HEK293 (cell line): ENCODE data around the gene MT1A.
A peak's percentile ranks its signal among the peaks of the same experiment; 100 is the strongest.

ENCODE experiments used
- AEBP2 ChIP-seq: fragments of 450-650 bp; formaldehyde crosslinking; IDR thresholded peaks from 2 replicates; pipeline ENCODE4 v1.5.1; 2016; ENCODE audit warnings: missing biosample characterization, missing genetic modification characterization, borderline replicate concordance
- CTCF ChIP-seq: fragments of 450-650 bp; formaldehyde crosslinking; IDR thresholded peaks from 2 replicates; pipeline ENCODE4 v1.5.1; 2016; ENCODE audit warnings: missing biosample characterization, missing genetic modification characterization
- GLIS2 ChIP-seq: fragments of 450-650 bp; formaldehyde crosslinking; IDR thresholded peaks from 2 replicates; pipeline ENCODE4 v1.5.1; 2016; ENCODE audit warnings: missing biosample characterization, missing genetic modification characterization
- PRDM1 ChIP-seq: fragments of 450-650 bp; formaldehyde crosslinking; IDR thresholded peaks from 2 replicates; pipeline ENCODE4; 2016; ENCODE audit warnings: missing biosample characterization, missing genetic modification characterization
- SP3 ChIP-seq: fragments of 450-650 bp; formaldehyde crosslinking; IDR thresholded peaks from 2 replicates; pipeline ENCODE4 v1.5.1; 2016; ENCODE audit warnings: missing biosample characterization, missing genetic modification characterization
- SP7 ChIP-seq: fragments of 450-650 bp; formaldehyde crosslinking; IDR thresholded peaks from 2 replicates; pipeline ENCODE4 v1.5.1; 2016; ENCODE audit warnings: missing biosample characterization, missing genetic modification characterization
- YY1 ChIP-seq: fragments of 450-650 bp; formaldehyde crosslinking; IDR thresholded peaks from 2 replicates; pipeline ENCODE4 v1.5.1; 2018; ENCODE audit warnings: missing biosample characterization, missing genetic modification characterization
- ZBTB20 ChIP-seq: fragments of 450-650 bp; formaldehyde crosslinking; IDR thresholded peaks from 2 replicates; pipeline ENCODE4 v1.5.1; 2016; ENCODE audit warnings: missing biosample characterization, missing genetic modification characterization
- ZBTB21 ChIP-seq: fragments of 450-650 bp; formaldehyde crosslinking; IDR thresholded peaks from 2 replicates; pipeline ENCODE4 v1.5.1; 2017; ENCODE audit warnings: missing biosample characterization, missing genetic modification characterization
- ZBTB48 ChIP-seq: fragments of 450-650 bp; formaldehyde crosslinking; IDR thresholded peaks from 2 replicates; pipeline ENCODE4 v1.5.1; 2016; ENCODE audit warnings: missing biosample characterization, missing genetic modification characterization
- ZBTB6 ChIP-seq: fragments of 450-650 bp; formaldehyde crosslinking; IDR thresholded peaks from 2 replicates; pipeline ENCODE4 v1.5.1; 2017; ENCODE audit warnings: missing biosample characterization, missing genetic modification characterization
- ZFP41 ChIP-seq: fragments of 450-650 bp; formaldehyde crosslinking; IDR thresholded peaks from 2 replicates; pipeline ENCODE4 v1.5.1; 2016; ENCODE audit warnings: missing biosample characterization, missing genetic modification characterization, borderline replicate concordance
- ZIC2 ChIP-seq: fragments of 450-650 bp; formaldehyde crosslinking; IDR thresholded peaks from 2 replicates; pipeline ENCODE4 v1.5.1; 2016; ENCODE audit warnings: missing biosample characterization, missing genetic modification characterization
- ZNF121 ChIP-seq: fragments of 450-650 bp; formaldehyde crosslinking; IDR thresholded peaks from 2 replicates; pipeline ENCODE4 v1.5.1; 2016; ENCODE audit warnings: missing biosample characterization, missing genetic modification characterization
- ZNF132 ChIP-seq: fragments of 450-650 bp; formaldehyde crosslinking; IDR thresholded peaks from 2 replicates; pipeline ENCODE4 v1.5.1; 2017; ENCODE audit warnings: missing biosample characterization, missing genetic modification characterization, borderline replicate concordance
- ZNF266 ChIP-seq: fragments of 450-650 bp; formaldehyde crosslinking; IDR thresholded peaks from 2 replicates; pipeline ENCODE4 v1.5.1; 2016; ENCODE audit warnings: missing biosample characterization, missing genetic modification characterization, low read depth
- ZNF513 ChIP-seq: fragments of 450-650 bp; IDR thresholded peaks from 2 replicates; pipeline ENCODE4 v1.5.1; 2018; ENCODE audit warnings: missing biosample characterization, missing genetic modification characterization
- ZNF561 ChIP-seq: fragments of 450-650 bp; IDR thresholded peaks from 2 replicates; pipeline ENCODE4 v1.5.1; 2018; ENCODE audit warnings: missing biosample characterization, missing genetic modification characterization, borderline replicate concordance
- ZNF580 ChIP-seq: fragments of 450-650 bp; formaldehyde crosslinking; IDR thresholded peaks from 2 replicates; pipeline ENCODE4 v1.5.1; 2016; ENCODE audit warnings: missing biosample characterization, missing genetic modification characterization
- ZNF626 ChIP-seq: fragments of 450-650 bp; sonication (Bioruptor Pico); formaldehyde crosslinking; IDR thresholded peaks from 2 replicates; pipeline ENCODE4 v1.5.1; 2018; ENCODE audit warnings: missing biosample characterization, missing genetic modification characterization, inconsistent platforms
- ZNF670 ChIP-seq: fragments of 450-650 bp; formaldehyde crosslinking; IDR thresholded peaks from 2 replicates; pipeline ENCODE4 v1.5.1; 2016; ENCODE audit warnings: missing biosample characterization, missing genetic modification characterization, low read depth
- ZNF692 ChIP-seq: fragments of 450-650 bp; formaldehyde crosslinking; IDR thresholded peaks from 2 replicates; pipeline ENCODE4 v1.5.1; 2016; ENCODE audit warnings: missing biosample characterization, missing genetic modification characterization
- ZNF768 ChIP-seq: fragments of 450-650 bp; formaldehyde crosslinking; IDR thresholded peaks from 2 replicates; pipeline ENCODE4 v1.5.1; 2018; ENCODE audit warnings: missing biosample characterization, mild to moderate bottlenecking, missing genetic modification characterization
- ZNF785 ChIP-seq: fragments of 450-650 bp; formaldehyde crosslinking; IDR thresholded peaks from 2 replicates; pipeline ENCODE4 v1.5.1; 2016; ENCODE audit warnings: missing biosample characterization, missing genetic modification characterization

Gene MT1A

GRCh38 chr16:56610609-56611111 lies 27.8 kb upstream of the MT1A start (continued):
- 0 out of 2 replicates have a peak, but pooled peaks have one; percentile 2 for TF ChIP-seq CTCF
- TF ChIP-seq ZNF670 (tag by site-specific recombination) = no peak
- 0 out of 2 replicates have a peak, but pooled peaks have one; percentile 2 for TF ChIP-seq ZBTB21 (tag by site-specific recombination)
- TF ChIP-seq ZNF121 (tag by site-specific recombination) = no peak
- TF ChIP-seq ZIC2 (tag by site-specific recombination) = no peak
- TF ChIP-seq ZNF768 (tag by site-specific recombination) = peak; percentile 97
- TF ChIP-seq ZNF132 (tag by site-specific recombination) = no peak
- TF ChIP-seq ZFP41 (tag by site-specific recombination) = no peak
- peak; percentile 23; the same call in 1 of the 2 replicates for TF ChIP-seq ZBTB20
- TF ChIP-seq SP7 (tag by site-specific recombination) = peak; percentile 4; the same call in 1 of the 2 replicates
- no peak for TF ChIP-seq YY1 (tag by site-specific recombination)
- TF ChIP-seq AEBP2 (tag by site-specific recombination) = no peak
- no peak for TF ChIP-seq ZNF513
- no peak for TF ChIP-seq SP3
- 0 out of 2 replicates have a peak, but pooled peaks have one; percentile 65 for TF ChIP-seq ZNF580 (tag by site-specific recombination)
- TF ChIP-seq ZBTB48 = no peak
- TF ChIP-seq ZNF692 (tag by site-specific recombination) = no peak
- TF ChIP-seq GLIS2 (tag by site-specific recombination) = no peak
- no peak for TF ChIP-seq ZNF561 (tag by site-specific recombination)
- TF ChIP-seq ZNF266 (tag by site-specific recombination) = no peak
- TF ChIP-seq ZNF626 (tag by site-specific recombination) = 0 out of 2 replicates have a peak, but pooled peaks have one; percentile 31
- TF ChIP-seq ZBTB6 = no peak
- TF ChIP-seq PRDM1 (tag by site-specific recombination) = no peak
- no peak for TF ChIP-seq ZNF785 (tag by site-specific recombination)
